Colonic mucosa (tissue), 4 donors: ENCODE data around the gene SARDH. TPM values are rescaled to one million over a fixed set of nuclear protein-coding genes. Genes with fewer than 3 reads are reported as not detected.

Experiments
- DNase-seq: peaks from one replicate; pipeline ENCODE4 v3.0.0-alpha.2; 2020
- H3K27ac ChIP-seq: fragments of 200-600 bp; one replicate; pipeline ENCODE4 v1.8.0; 2021
- H3K27me3 ChIP-seq: fragments of 200-600 bp; one replicate; pipeline ENCODE4 v1.8.0; 2021
- H3K36me3 ChIP-seq: fragments of 200-600 bp; one replicate; pipeline ENCODE4 v1.8.0; 2021
- H3K4me1 ChIP-seq: fragments of 200-600 bp; one replicate; pipeline ENCODE4 v1.8.0; 2021; ENCODE audit warnings: mild to moderate bottlenecking
- H3K4me3 ChIP-seq: fragments of 200-600 bp; one replicate; pipeline ENCODE4 v1.8.0; 2021
- H3K9ac ChIP-seq, 2 donors: one replicate each; pipeline ENCODE4 v1.7.0; 2013; ENCODE audit warnings: control low read depth in 2 of 2, low read depth in 2 of 2, low read length in 2 of 2
- H3K9me3 ChIP-seq: fragments of 200-600 bp; one replicate; pipeline ENCODE4 v1.8.0; 2021
- intact Hi-C: fragments of 100-400 bp; cut with DNase I; formaldehyde crosslinking; loops from one replicate; pipeline ENCODE4 v1.14.1; 2022
- total RNA-seq, 2 donors: library from RNA; stranded (reverse); fragmentation: NEBNext Ultra II Directional in 1 of 2; extraction: Animal tissue kit (Norgen Biotek cat#: 25700) in 1 of 2; gene quantifications; one replicate each; pipeline ENCODE4 v1.2.1, GENCODE V29; 2021
- TF ChIP-seq, protein P1 (sequence below): fragments of 200-600 bp; IDR thresholded peaks from one replicate; pipeline ENCODE4 v1.8.0; 2022; ENCODE audit warnings: antibody characterized with exemption, mild to moderate bottlenecking
- donor health status: healthy.
- donor health status: DM: no; HTN: no; CAD: no.
- donor health status: DM: no; HTN: no; CAD: no.

SARDH gene
- total RNA-seq, 2 donors from 2014 or later = 0.66 to 1.3 TPM

GRCh38 chr9:133714606-133715294, 23.4 kb downstream of the SARDH start:
- Histone ChIP-seq H3K27me3 (no peaks in the 10 kb centered on the region), H3K4me1 (no peaks in the 10 kb centered on the region), H3K9ac (no peak overlapping the region), H3K27ac (no peak overlapping the region), H3K9me3 (no peaks in the 10 kb centered on the region), H3K36me3 (no peaks in the 10 kb centered on the region), H3K4me3 (no peak overlapping the region)
- no peak for DNase-seq
- intact Hi-C loops = no loop called here
- TF ChIP-seq, protein P1, sequence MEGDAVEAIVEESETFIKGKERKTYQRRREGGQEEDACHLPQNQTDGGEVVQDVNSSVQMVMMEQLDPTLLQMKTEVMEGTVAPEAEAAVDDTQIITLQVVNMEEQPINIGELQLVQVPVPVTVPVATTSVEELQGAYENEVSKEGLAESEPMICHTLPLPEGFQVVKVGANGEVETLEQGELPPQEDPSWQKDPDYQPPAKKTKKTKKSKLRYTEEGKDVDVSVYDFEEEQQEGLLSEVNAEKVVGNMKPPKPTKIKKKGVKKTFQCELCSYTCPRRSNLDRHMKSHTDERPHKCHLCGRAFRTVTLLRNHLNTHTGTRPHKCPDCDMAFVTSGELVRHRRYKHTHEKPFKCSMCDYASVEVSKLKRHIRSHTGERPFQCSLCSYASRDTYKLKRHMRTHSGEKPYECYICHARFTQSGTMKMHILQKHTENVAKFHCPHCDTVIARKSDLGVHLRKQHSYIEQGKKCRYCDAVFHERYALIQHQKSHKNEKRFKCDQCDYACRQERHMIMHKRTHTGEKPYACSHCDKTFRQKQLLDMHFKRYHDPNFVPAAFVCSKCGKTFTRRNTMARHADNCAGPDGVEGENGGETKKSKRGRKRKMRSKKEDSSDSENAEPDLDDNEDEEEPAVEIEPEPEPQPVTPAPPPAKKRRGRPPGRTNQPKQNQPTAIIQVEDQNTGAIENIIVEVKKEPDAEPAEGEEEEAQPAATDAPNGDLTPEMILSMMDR = no peak

DNA sequence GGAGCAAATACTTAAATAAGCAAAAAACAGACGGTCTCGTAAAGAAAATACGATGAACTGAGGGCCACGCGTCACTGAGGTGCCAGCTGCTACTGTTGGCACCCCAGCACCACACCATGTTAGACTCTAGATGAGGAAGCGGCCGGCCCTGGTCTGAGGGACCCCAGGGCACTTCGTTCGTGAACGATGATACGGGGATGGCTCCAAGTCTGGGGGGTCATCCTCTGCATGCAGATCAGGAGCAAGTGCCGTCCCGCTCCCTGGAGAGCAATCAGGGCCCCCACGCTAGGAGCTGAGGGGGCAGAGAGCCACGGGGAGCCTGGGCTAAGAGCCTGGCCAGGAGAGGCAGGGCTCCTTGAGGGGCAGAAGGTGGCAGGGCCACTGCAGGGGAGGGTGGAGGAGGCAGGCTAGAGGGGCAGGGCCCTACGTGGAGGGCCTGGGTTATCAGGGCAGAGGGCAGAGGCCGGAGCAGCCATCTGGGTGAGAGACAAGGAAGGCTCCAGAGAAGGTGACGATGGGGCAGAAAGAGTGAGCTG, 24.1 kb downstream of the SARDH start:
- TF ChIP-seq, protein P1 = no peak
- Histone ChIP-seq H3K4me1 (no peaks in the 10 kb centered on the region), H3K9me3 (no peaks in the 10 kb centered on the region), H3K27me3 (no peaks in the 10 kb centered on the region), H3K27ac (no peak overlapping the region), H3K36me3 (no peaks in the 10 kb centered on the region), H3K9ac (no peak overlapping the region), H3K4me3 (no peak overlapping the region)
- no peak for DNase-seq
- intact Hi-C loops = no loop called here

- Histone ChIP-seq H3K9me3 (no peaks in the 10 kb centered on the region), H3K4me3 (no peak overlapping the region), H3K4me1 (no peaks in the 10 kb centered on the region), H3K36me3 (no peaks in the 10 kb centered on the region), H3K27me3 (no peaks in the 10 kb centered on the region), H3K9ac (no peak overlapping the region), H3K27ac (no peak overlapping the region)
- intact Hi-C loops = no loop called here
- no peak for DNase-seq
- TF ChIP-seq, protein P1 = no peak
Measured at GRCh38 chr9:133713150-133713959, 24.8 kb downstream of the SARDH start.

DNA sequence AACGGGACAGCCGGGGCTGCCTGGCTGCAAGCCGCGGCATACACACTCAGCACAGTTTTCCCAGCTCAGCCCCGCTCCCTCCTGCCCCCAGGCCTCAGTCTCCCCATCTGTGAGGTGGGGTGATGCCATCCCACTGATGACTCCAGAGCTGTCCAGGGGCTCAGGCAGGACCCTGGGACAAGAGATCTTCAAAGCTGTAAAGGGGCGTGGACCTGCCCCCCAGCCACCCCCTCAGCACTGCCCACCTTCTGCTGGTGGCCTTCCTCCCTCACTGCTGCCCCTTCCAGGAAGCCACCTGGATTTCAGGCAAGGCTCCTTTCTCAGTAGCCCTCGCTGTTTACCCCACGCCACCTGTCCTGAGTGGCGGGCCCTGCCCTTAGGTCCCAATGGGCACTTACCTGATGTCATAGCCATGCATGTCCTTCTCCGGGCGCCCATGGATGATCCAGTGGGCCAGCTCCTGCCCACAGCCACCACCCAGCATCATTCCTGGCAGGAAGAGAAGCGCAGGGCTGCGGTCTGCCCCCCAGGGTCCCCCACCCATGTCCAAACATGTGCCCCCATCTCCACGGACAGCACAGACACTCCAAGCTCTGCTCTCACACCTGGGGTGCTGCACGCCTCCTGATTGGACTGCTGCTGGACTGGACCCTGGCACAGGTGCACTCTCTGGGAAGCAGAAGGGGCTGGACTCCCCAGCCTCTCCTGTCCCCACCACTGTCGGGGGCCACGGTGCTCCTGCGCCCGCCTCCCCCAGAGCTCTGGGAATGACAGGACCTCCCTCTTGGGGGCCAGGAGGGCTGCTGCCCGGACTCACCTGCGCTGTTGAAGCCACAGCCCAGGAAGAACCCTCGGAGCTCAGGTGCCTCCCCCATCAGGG, 25.7 kb downstream of the SARDH start:
- Histone ChIP-seq H3K9ac (no peak overlapping the region), H3K27me3 (no peaks in the 10 kb centered on the region), H3K36me3 (no peaks in the 10 kb centered on the region), H3K4me3 (no peak overlapping the region), H3K4me1 (no peaks in the 10 kb centered on the region), H3K27ac (no peak overlapping the region), H3K9me3 (no peaks in the 10 kb centered on the region)
- intact Hi-C loops = no loop called here
- no peak for DNase-seq
- TF ChIP-seq, protein P1 = no peak
